K562 (cell line): Measurements from ENCODE around the gene DLK2. TPM values are rescaled to one million over a fixed set of nuclear protein-coding genes. Genes with fewer than 3 reads are reported as not detected.
"Not testable (repeated sequence)": the region's sequence is repeated elsewhere in the genome, so short reads cannot be mapped to it uniquely, and the experiment has no call there.

Source experiments
- ATAC-seq: fragments of 200-7000 bp; cut with Tn5 transposase; 3 replicates; pipeline ENCODE4 v1.9.1; 2020; ENCODE audit warnings: moderate library complexity
- BruUV-seq: library from RNA; stranded (reverse); fragments of 400-500 nt; replicated peaks from 2 replicates; lab custom pipeline; 2021; lab: Mats Ljungman, UMichigan
- CTCF ChIA-PET: fragments of 300-600 bp; formaldehyde crosslinking; extraction: SDS; loops from one replicate; lab custom pipeline; 2021; ENCODE audit warnings: low intra/inter-chr PET ratio; lab: Yijun Ruan, JAX
- POLR2A ChIA-PET: fragments of 300-600, 350-650 bp; sonication (Branson Sonifier 250); formaldehyde crosslinking; extraction: SDS; loops from one replicate; lab custom pipeline; 2021; ENCODE audit warnings: antibody characterized with exemption, inconsistent platforms; lab: Yijun Ruan, JAX
- DNase-seq, 4 experiments: peaks; one replicate each; pipeline versions ENCODE4 v3.0.0 to v3.0.0-alpha.2; 2011 to 2018; ENCODE audit warnings: low spot score in 3 of 4, mixed read lengths in 3 of 4; ENCODE audit errors: extremely low read depth in 1 of 4
- FAIRE-seq: peaks from 2 replicates; lab custom pipeline; 2011; peaks lifted over from hg19 to GRCh38; lab: Jason Lieb, UNC
- H2AFZ ChIP-seq: 2 replicates; pipeline ENCODE4 v1.6.0; 2011; ENCODE audit warnings: low read depth, low read length, control low read depth, inconsistent platforms
- H3K27ac ChIP-seq: fragments of 200-600 bp; 3 replicates; pipeline ENCODE4 v1.8.0; 2011; ENCODE audit warnings: low read depth, mild to moderate bottlenecking, control low read depth, inconsistent platforms, low read length, moderate library complexity, mixed read lengths; ENCODE audit errors: extremely low read depth
- H3K27me3 ChIP-seq, 2 experiments: fragments of 300-600 bp in 1 of 2; 2 replicates in 1 of 2; 3 replicates in 1 of 2; pipeline versions ENCODE4 v1.6.0 to v1.8.0; 2011; ENCODE audit warnings: inconsistent platforms in 2 of 2, low read length in 2 of 2, mild to moderate bottlenecking in 1 of 2, mixed read lengths in 1 of 2, moderate library complexity in 1 of 2; ENCODE audit not compliant: control insufficient read depth in 2 of 2, insufficient read depth in 2 of 2
- H3K36me3 ChIP-seq: fragments of 300-600 bp; 3 replicates; pipeline ENCODE4 v1.8.0; 2011; ENCODE audit warnings: mild to moderate bottlenecking, low read length, inconsistent platforms; ENCODE audit not compliant: control insufficient read depth, insufficient read depth
- H3K4me1 ChIP-seq, 2 experiments: fragments of 200-600 bp in 1 of 2; replicated peaks in 1 of 2; 2 replicates in 1 of 2; 3 replicates in 1 of 2; pipeline versions ENCODE4 v1.5.1 to v1.8.0; 2011; ENCODE audit warnings: inconsistent platforms in 2 of 2, low read length in 2 of 2, mild to moderate bottlenecking in 1 of 2, mixed read lengths in 1 of 2, moderate library complexity in 1 of 2; ENCODE audit not compliant: control insufficient read depth in 2 of 2, insufficient read depth in 2 of 2
- H3K4me2 ChIP-seq: 2 replicates; pipeline ENCODE4 v1.6.1; 2011; ENCODE audit warnings: low read length, control low read depth, inconsistent platforms, mixed read lengths; ENCODE audit not compliant: insufficient read depth
- H3K4me3 ChIP-seq: fragments of 200-600 bp; sonication (generic), shearing (Covaris generic); 2 replicates; pipeline ENCODE4 v1.5.1; 2016; ENCODE audit warnings: control low read depth, inconsistent platforms
- H3K79me2 ChIP-seq: fragments of 200-600 bp; 3 replicates; pipeline ENCODE4 v1.8.0; 2011; ENCODE audit warnings: low read length, inconsistent platforms; ENCODE audit not compliant: control insufficient read depth, insufficient read depth
- H3K9ac ChIP-seq, 2 experiments: 2 replicates each; pipeline versions ENCODE4 v1.6.0 to v1.6.1; 2011; ENCODE audit warnings: low read depth in 2 of 2, low read length in 2 of 2, control low read depth in 1 of 2, inconsistent platforms in 1 of 2, mild to moderate bottlenecking in 1 of 2, mixed read lengths in 1 of 2; ENCODE audit not compliant: insufficient read depth in 1 of 2
- H3K9me1 ChIP-seq: one replicate; pipeline ENCODE4 v1.6.0; 2011; ENCODE audit warnings: inconsistent platforms, mild to moderate bottlenecking, low read length, moderate library complexity; ENCODE audit not compliant: control insufficient read depth, insufficient read depth
- H3K9me3 ChIP-seq: replicated peaks from 2 replicates; pipeline ENCODE4 v1.5.1; 2011; ENCODE audit warnings: low read depth, low read length, inconsistent platforms; ENCODE audit not compliant: control insufficient read depth, insufficient read depth
- H4K20me1 ChIP-seq: replicated peaks from 2 replicates; pipeline ENCODE4 v1.6.1; 2011; ENCODE audit warnings: low read length, inconsistent platforms, mixed read lengths; ENCODE audit not compliant: control insufficient read depth, insufficient read depth
- CEBPB ChIP-seq: fragments of 450-650 bp; IDR thresholded peaks from 2 replicates; pipeline ENCODE4 v1.6.1; 2016; ENCODE audit warnings: missing genetic modification characterization, missing compliant biosample characterization
- CHAMP1 ChIP-seq: fragments of 450-650 bp; IDR thresholded peaks from 2 replicates; pipeline ENCODE4 v1.6.1; 2016; ENCODE audit warnings: mild to moderate bottlenecking
- E2F3 ChIP-seq: fragments of 250-450 bp; sonication (Bioruptor Pico); IDR thresholded peaks from 2 replicates; pipeline ENCODE4 v1.4.0; 2020; ENCODE audit warnings: mild to moderate bottlenecking
- GTF3C2 ChIP-seq: IDR thresholded peaks from 3 replicates; pipeline ENCODE4 v1.6.1; 2011; ENCODE audit warnings: borderline replicate concordance, mild to moderate bottlenecking, moderate library complexity; ENCODE audit not compliant: insufficient read length; ENCODE audit errors: extremely low read depth
- ZNF121 ChIP-seq: sonication (generic); formaldehyde crosslinking; conservative IDR thresholded peaks from 2 replicates; pipeline ENCODE4 v1.8.0; 2022; ENCODE audit warnings: missing genetic modification reagents
- WGBS: fragments of 100-300 bp; shearing (Covaris generic); methylation state at CpG from one replicate; pipeline ENCODE4 v1.1.6; 2016; ENCODE audit warnings: low coverage, mixed read lengths; ENCODE audit not compliant: insufficient coverage; ENCODE audit errors: missing lambda C conversion rate; 5-methylcytosine and 5-hydroxymethylcytosine counted together
- in situ Hi-C: fragments of 300-500 bp; cut with MboI; formaldehyde crosslinking; loops from 4 replicates; pipeline ENCODE4 v1.15.0; 2018; ENCODE audit warnings: inconsistent platforms, mixed read lengths
- intact Hi-C: fragments of 100-400 bp; cut with micrococcal nuclease; formaldehyde crosslinking; loops from 2 replicates; pipeline ENCODE4 v1.14.2; 2022
- polyA plus RNA-seq, 8 experiments: library from polyadenylated mRNA; depleted of rRNA in 4 of 8; stranded (reverse) in 5 of 8; unstranded in 3 of 8; fragments of >200 nt; fragmentation: Nextera tagmentation in 2 of 8; fragmentation: Illumina TruSeq in 1 of 8; extraction: Ambion mirVana in 2 of 8; extraction: Trizol in 1 of 8; gene quantifications; 2 replicates each; pipeline versions ENCODE4 v1.2.1 to v1.2.3, GENCODE V29; 2011 to 2014; ENCODE audit warnings: inconsistent platforms in 1 of 8, missing spikeins in 1 of 8
- total RNA-seq, 7 experiments: library from RNA; depleted of rRNA in 6 of 7; stranded (reverse); fragments of >200 nt in 6 of 7; fragmentation: Illumina TruSeq in 2 of 7; extraction: Trizol in 2 of 7; gene quantifications; 2 replicates each; pipeline versions ENCODE4 v1.2.1 to v1.2.3, GENCODE V29; 2011 to 2021; ENCODE audit warnings: low replicate concordance in 1 of 7

The DLK2 gene
- total and polyA plus RNA-seq, 9 of the 15 experiments (the other 6 are each of a cell fraction or from before 2014, with no cell fraction given), result 0.11 to 0.53 (median 0.29) TPM; not detected in 3

- not testable (repeated sequence) for FAIRE-seq
These were observed 42.9 kb upstream of the DLK2 start for GRCh38 chr6:43498291-43498690.

GRCh38 chr6:43497689-43498088 lies 42.3 kb upstream of the DLK2 start:
- in situ Hi-C loops, result no loop called here
- Histone ChIP-seq H3K36me3 (peaks cover 48% of the 10 kb centered on the region; the same call in 2 of the 3 replicates), H3K27me3 (no peaks in the 10 kb centered on the region), H3K9me1 (peaks cover 3% of the 10 kb centered on the region), H3K4me1 (peaks cover 16 to 24% of the 10 kb centered on the region in 2 experiments), H3K9ac (peak overlapping the region in 1 of 2 experiments; percentile 28; a peak in 1 of 4 replicates), H3K4me3 (no peak overlapping the region), H3K4me2 (no peak overlapping the region), H2AFZ (no peak overlapping the region), H3K79me2 (0 out of 3 replicates have a peak, but pooled peaks cover 3% of the 10 kb centered on the region), H3K9me3 (no peaks in the 10 kb centered on the region), H4K20me1 (peaks cover 22% of the 10 kb centered on the region), H3K27ac (no peak overlapping the region)
- ATAC-seq (no peak), FAIRE-seq (no peak), DNase-seq (no peak)
- WGBS, result 93% methylated on average over 10 of the region's 12 CpGs
- intact Hi-C loops, result no loop called here
- ChIA-PET POLR2A (interaction anchor here (0.7 to 1.8 kb wide), 3 partner anchors 10 to 59 kb away, joined by 3 to 4 read pairs (median 4); no protein-coding TSS in a partner anchor), CTCF (interaction anchor here (1.1 kb wide), 1 partner anchor 44 kb away, joined by 6 read pairs; no protein-coding TSS in a partner anchor)
- no TSS peak for BruUV-seq
- no peak for TF ChIP-seq CHAMP1
- no peak for TF ChIP-seq GTF3C2
- no peak for TF ChIP-seq E2F3 (CRISPR knock-in tag)

More at GRCh38 chr6:43498291-43498690, 42.9 kb upstream of the DLK2 start:
- DNase-seq, H2AFZ ChIP-seq, BruUV-seq, H3K27ac ChIP-seq, in situ Hi-C loops, H3K27me3 ChIP-seq, H3K4me2 ChIP-seq, intact Hi-C loops, ATAC-seq, H3K79me2 ChIP-seq, H3K9me1 ChIP-seq, H3K9me3 ChIP-seq, H3K9ac ChIP-seq, H3K4me3 ChIP-seq: not testable (repeated sequence)
- Histone ChIP-seq H3K4me1 (peaks cover 16 to 24% of the 10 kb centered on the region in 2 experiments), H3K36me3 (peaks cover 54% of the 10 kb centered on the region; the same call in 2 of the 3 replicates), H4K20me1 (peaks cover 21% of the 10 kb centered on the region)
- WGBS, result 83% methylated on average over 5 of the region's 5 CpGs
- ChIA-PET POLR2A (interaction anchor here (0.5 to 1.8 kb wide), 4 partner anchors 9 to 130 kb away, joined by 3 to 4 read pairs (median 4); no protein-coding TSS in a partner anchor), CTCF (interaction anchor here (1.0 kb wide), 1 partner anchor 44 kb away, joined by 4 read pairs; no protein-coding TSS in a partner anchor)
- TF ChIP-seq ZNF121, result peak; percentile 9; the same call in 1 of the 2 replicates
- TF ChIP-seq CEBPB, result peak; percentile 33
